K562 (cell line): ENCODE measurements around the gene PIP5K1B. TPM values are rescaled to one million over a fixed set of nuclear protein-coding genes. Genes with fewer than 3 reads are reported as not detected.
A peak's percentile ranks its signal among the peaks of the same experiment; 100 is the strongest.

Experiments
- ARNT ChIP-seq, 2 experiments: fragments of 450-650 bp; IDR thresholded peaks; 2 replicates each; pipeline ENCODE4 v1.6.1; 2016; ENCODE audit warnings: mild to moderate bottlenecking in 1 of 2
- BHLHE40 ChIP-seq: IDR thresholded peaks from 2 replicates; pipeline ENCODE4 v1.6.1; 2011; ENCODE audit warnings: low read length, improper control_type of control experiment
- ETS2 ChIP-seq: IDR thresholded peaks from 2 replicates; pipeline ENCODE4 v1.6.1; 2016; ENCODE audit warnings: borderline replicate concordance, missing genetic modification characterization, mild to moderate bottlenecking, moderate library complexity, missing compliant biosample characterization; ENCODE audit not compliant: poor library complexity, severe bottlenecking
- HCFC1 ChIP-seq: IDR thresholded peaks from 2 replicates; pipeline ENCODE4 v1.6.1; 2012; ENCODE audit warnings: low read depth, low read length, improper control_type of control experiment
- HDAC1 ChIP-seq, 2 experiments: fragments of 450-650 bp; IDR thresholded peaks; 2 replicates each; pipeline ENCODE4 v1.6.1; 2016 to 2017; ENCODE audit warnings: inconsistent platforms in 1 of 2, mild to moderate bottlenecking in 1 of 2, moderate library complexity in 1 of 2
- MTA3 ChIP-seq: fragments of 450-650 bp; formaldehyde crosslinking; IDR thresholded peaks from 2 replicates; pipeline ENCODE4 v1.6.1; 2017; ENCODE audit warnings: mild to moderate bottlenecking, borderline replicate concordance
- NUFIP1 ChIP-seq: fragments of 450-650 bp; IDR thresholded peaks from 2 replicates; pipeline ENCODE4 v1.6.1; 2018; ENCODE audit not compliant: partially characterized antibody
- PCBP1 ChIP-seq: fragments of 200-400 bp; formaldehyde crosslinking; IDR thresholded peaks from 2 replicates; pipeline ENCODE4 v1.6.1; 2018; ENCODE audit warnings: mild to moderate bottlenecking, low read depth, low read length; ENCODE audit not compliant: poor library complexity, severe bottlenecking
- PHF20 ChIP-seq: fragments of 450-650 bp; IDR thresholded peaks from 2 replicates; pipeline ENCODE4 v1.6.1; 2018; ENCODE audit not compliant: partially characterized antibody
- POLR2A ChIP-seq: fragments of 450-650 bp; conservative IDR thresholded peaks from 2 replicates; pipeline ENCODE4 v1.6.1; 2016
- RBM39 ChIP-seq: fragments of 200-400 bp; formaldehyde crosslinking; optimal IDR thresholded peaks from 2 replicates; pipeline ENCODE3; 2018; ENCODE audit warnings: low read depth, low read length
- ZNF354B ChIP-seq: fragments of 250-450 bp; sonication (Bioruptor Pico); IDR thresholded peaks from 2 replicates; pipeline ENCODE4 v1.4.0; 2020
- ZNF436 ChIP-seq: fragments of 250-450, 450-650 bp; sonication (Bioruptor Pico); formaldehyde crosslinking; IDR thresholded peaks from 2 replicates; pipeline ENCODE4 v1.7.0; 2020; ENCODE audit warnings: mild to moderate bottlenecking
- ZNF444 ChIP-seq: fragments of 250-450 bp; sonication (Bioruptor Pico); IDR thresholded peaks from 2 replicates; pipeline ENCODE4 v1.4.0; 2020; ENCODE audit warnings: mild to moderate bottlenecking, moderate library complexity
- ZNF717 ChIP-seq: fragments of 250-450 bp; sonication (Bioruptor Pico); IDR thresholded peaks from 2 replicates; pipeline ENCODE4 v1.5.0; 2021
- polyA plus RNA-seq, 8 experiments: library from polyadenylated mRNA; depleted of rRNA in 4 of 8; stranded (reverse) in 5 of 8; unstranded in 3 of 8; fragments of >200 nt; fragmentation: Nextera tagmentation in 2 of 8; fragmentation: Illumina TruSeq in 1 of 8; extraction: Ambion mirVana in 2 of 8; extraction: Trizol in 1 of 8; gene quantifications; 2 replicates each; pipeline versions ENCODE4 v1.2.1 to v1.2.3, GENCODE V29; 2011 to 2014; ENCODE audit warnings: inconsistent platforms in 1 of 8, missing spikeins in 1 of 8
- total RNA-seq, 7 experiments: library from RNA; depleted of rRNA in 6 of 7; stranded (reverse); fragments of >200 nt in 6 of 7; fragmentation: Illumina TruSeq in 2 of 7; extraction: Trizol in 2 of 7; gene quantifications; 2 replicates each; pipeline versions ENCODE4 v1.2.1 to v1.2.3, GENCODE V29; 2011 to 2021; ENCODE audit warnings: low replicate concordance in 1 of 7
- TF ChIP-seq, protein P1 (sequence below): IDR thresholded peaks from 3 replicates; pipeline ENCODE4 v1.6.1; 2011; ENCODE audit warnings: borderline replicate concordance, mild to moderate bottlenecking; ENCODE audit not compliant: insufficient read length, insufficient read depth
- TF ChIP-seq, protein P2 (sequence below): conservative IDR thresholded peaks from 2 replicates; pipeline ENCODE4 v1.6.1; 2011; ENCODE audit warnings: low read depth, mild to moderate bottlenecking, low read length; ENCODE audit not compliant: control insufficient read depth
- TF ChIP-seq, protein P3 (sequence below): fragments of 450-650 bp; IDR thresholded peaks from 2 replicates; pipeline ENCODE4 v1.6.1; 2017; ENCODE audit warnings: antibody characterized with exemption
- TF ChIP-seq, protein P4 (sequence below): sonication (generic); formaldehyde crosslinking; IDR thresholded peaks from 2 replicates; pipeline ENCODE4 v1.8.0; 2023; ENCODE audit warnings: mild to moderate bottlenecking, missing genetic modification reagents
- TF ChIP-seq, protein P5 (sequence below): IDR thresholded peaks from 2 replicates; pipeline ENCODE4 v1.6.1; 2011; ENCODE audit not compliant: insufficient read length; ENCODE audit errors: extremely low read depth

The PIP5K1B gene
- total and polyA plus RNA-seq, 9 of the 15 experiments (the other 6 are each of a cell fraction or from before 2014, with no cell fraction given), result 3.1 to 12.9 (median 7.4) TPM

DNA sequence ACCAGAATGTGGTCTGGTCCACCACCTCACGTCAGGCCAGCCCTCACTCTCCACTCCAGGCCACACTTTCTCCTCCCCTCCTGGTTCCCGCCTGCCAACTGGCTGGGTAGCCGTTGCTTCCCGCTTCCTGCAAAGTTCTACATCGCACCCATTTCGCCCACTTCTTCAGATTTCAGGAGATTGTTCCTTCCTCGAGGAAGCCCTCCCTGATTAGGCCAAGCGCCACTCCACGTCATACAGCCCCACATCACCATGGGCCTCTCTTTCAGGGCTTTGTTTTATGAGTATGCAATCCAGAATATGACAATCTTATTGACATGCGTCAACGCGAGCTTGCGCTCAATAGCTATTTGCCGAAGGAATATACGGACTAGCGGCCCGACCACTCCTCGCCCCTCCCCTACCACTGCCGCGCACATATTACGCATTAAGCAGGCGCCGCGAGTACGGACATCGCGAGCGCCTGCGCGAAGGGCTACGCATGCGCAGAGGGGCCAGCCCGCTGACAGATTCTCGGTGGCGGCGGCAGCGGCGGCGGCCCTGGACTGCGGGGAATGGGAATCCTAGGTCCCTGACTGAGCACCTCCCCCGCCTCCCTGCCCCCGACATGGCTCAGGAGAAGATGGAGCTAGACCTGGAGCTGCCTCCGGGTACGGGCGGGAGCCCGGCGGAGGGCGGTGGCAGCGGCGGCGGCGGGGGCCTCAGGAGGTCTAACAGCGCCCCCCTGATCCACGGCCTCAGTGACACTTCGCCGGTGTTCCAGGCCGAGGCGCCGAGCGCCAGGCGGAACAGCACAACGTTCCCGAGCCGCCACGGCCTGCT lies 74.7 kb downstream of the PIP5K1B start (continued):
- TF ChIP-seq, protein P1, sequence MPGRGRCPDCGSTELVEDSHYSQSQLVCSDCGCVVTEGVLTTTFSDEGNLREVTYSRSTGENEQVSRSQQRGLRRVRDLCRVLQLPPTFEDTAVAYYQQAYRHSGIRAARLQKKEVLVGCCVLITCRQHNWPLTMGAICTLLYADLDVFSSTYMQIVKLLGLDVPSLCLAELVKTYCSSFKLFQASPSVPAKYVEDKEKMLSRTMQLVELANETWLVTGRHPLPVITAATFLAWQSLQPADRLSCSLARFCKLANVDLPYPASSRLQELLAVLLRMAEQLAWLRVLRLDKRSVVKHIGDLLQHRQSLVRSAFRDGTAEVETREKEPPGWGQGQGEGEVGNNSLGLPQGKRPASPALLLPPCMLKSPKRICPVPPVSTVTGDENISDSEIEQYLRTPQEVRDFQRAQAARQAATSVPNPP, result no peak
- TF ChIP-seq ZNF354B (CRISPR knock-in tag) (no peak), POLR2A (peak; percentile 82), NUFIP1 (no peak), ZNF436 (no peak), PHF20 (peak; percentile 74), HDAC1 (IDR thresholded peaks at IDR 0.05) (peak in 1 of 2 experiments; percentile 47; a peak in 2 of 4 replicates), ETS2 (no peak), ZNF717 (CRISPR knock-in tag) (no peak), PCBP1 (no peak), HCFC1 (peak; percentile 81), RBM39 (no peak), BHLHE40 (no peak), ARNT (IDR thresholded peaks at IDR 0.05) (peak; percentile 45 to 50; a peak in 1 of 4 replicates), MTA3 (peak; percentile 59; the same call in 1 of the 2 replicates), ZNF444 (CRISPR knock-in tag) (no peak)
- TF ChIP-seq, protein P2, sequence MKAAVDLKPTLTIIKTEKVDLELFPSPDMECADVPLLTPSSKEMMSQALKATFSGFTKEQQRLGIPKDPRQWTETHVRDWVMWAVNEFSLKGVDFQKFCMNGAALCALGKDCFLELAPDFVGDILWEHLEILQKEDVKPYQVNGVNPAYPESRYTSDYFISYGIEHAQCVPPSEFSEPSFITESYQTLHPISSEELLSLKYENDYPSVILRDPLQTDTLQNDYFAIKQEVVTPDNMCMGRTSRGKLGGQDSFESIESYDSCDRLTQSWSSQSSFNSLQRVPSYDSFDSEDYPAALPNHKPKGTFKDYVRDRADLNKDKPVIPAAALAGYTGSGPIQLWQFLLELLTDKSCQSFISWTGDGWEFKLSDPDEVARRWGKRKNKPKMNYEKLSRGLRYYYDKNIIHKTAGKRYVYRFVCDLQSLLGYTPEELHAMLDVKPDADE, result no peak
- TF ChIP-seq, protein P3, sequence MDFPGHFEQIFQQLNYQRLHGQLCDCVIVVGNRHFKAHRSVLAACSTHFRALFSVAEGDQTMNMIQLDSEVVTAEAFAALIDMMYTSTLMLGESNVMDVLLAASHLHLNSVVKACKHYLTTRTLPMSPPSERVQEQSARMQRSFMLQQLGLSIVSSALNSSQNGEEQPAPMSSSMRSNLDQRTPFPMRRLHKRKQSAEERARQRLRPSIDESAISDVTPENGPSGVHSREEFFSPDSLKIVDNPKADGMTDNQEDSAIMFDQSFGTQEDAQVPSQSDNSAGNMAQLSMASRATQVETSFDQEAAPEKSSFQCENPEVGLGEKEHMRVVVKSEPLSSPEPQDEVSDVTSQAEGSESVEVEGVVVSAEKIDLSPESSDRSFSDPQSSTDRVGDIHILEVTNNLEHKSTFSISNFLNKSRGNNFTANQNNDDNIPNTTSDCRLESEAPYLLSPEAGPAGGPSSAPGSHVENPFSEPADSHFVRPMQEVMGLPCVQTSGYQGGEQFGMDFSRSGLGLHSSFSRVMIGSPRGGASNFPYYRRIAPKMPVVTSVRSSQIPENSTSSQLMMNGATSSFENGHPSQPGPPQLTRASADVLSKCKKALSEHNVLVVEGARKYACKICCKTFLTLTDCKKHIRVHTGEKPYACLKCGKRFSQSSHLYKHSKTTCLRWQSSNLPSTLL, result no peak
- TF ChIP-seq, protein P4, sequence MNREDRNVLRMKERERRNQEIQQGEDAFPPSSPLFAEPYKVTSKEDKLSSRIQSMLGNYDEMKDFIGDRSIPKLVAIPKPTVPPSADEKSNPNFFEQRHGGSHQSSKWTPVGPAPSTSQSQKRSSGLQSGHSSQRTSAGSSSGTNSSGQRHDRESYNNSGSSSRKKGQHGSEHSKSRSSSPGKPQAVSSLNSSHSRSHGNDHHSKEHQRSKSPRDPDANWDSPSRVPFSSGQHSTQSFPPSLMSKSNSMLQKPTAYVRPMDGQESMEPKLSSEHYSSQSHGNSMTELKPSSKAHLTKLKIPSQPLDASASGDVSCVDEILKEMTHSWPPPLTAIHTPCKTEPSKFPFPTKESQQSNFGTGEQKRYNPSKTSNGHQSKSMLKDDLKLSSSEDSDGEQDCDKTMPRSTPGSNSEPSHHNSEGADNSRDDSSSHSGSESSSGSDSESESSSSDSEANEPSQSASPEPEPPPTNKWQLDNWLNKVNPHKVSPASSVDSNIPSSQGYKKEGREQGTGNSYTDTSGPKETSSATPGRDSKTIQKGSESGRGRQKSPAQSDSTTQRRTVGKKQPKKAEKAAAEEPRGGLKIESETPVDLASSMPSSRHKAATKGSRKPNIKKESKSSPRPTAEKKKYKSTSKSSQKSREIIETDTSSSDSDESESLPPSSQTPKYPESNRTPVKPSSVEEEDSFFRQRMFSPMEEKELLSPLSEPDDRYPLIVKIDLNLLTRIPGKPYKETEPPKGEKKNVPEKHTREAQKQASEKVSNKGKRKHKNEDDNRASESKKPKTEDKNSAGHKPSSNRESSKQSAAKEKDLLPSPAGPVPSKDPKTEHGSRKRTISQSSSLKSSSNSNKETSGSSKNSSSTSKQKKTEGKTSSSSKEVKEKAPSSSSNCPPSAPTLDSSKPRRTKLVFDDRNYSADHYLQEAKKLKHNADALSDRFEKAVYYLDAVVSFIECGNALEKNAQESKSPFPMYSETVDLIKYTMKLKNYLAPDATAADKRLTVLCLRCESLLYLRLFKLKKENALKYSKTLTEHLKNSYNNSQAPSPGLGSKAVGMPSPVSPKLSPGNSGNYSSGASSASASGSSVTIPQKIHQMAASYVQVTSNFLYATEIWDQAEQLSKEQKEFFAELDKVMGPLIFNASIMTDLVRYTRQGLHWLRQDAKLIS (CRISPR knock-in tag), result peak; percentile 56; the same call in 1 of the 2 replicates
- TF ChIP-seq, protein P5, sequence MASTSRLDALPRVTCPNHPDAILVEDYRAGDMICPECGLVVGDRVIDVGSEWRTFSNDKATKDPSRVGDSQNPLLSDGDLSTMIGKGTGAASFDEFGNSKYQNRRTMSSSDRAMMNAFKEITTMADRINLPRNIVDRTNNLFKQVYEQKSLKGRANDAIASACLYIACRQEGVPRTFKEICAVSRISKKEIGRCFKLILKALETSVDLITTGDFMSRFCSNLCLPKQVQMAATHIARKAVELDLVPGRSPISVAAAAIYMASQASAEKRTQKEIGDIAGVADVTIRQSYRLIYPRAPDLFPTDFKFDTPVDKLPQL, result no peak
